Right lobe of liver (tissue), 6 donors: ENCODE measurements around the gene DTNB. TPM values are rescaled to one million over a fixed set of nuclear protein-coding genes. Genes with fewer than 3 reads are reported as not detected.

Experiments used
- ATAC-seq, 4 donors: fragments of 200-7000 bp; cut with Tn5 transposase; one replicate each; pipeline ENCODE4 v1.9.1; 2020; ENCODE audit warnings: mild to moderate bottlenecking in 4 of 4, moderate library complexity in 4 of 4
- DNase-seq, 3 donors: peaks; one replicate each; pipeline ENCODE4 v3.0.0-alpha.2; 2020
- H3K27ac ChIP-seq, 3 donors: fragments of 200-600 bp; one replicate each; pipeline ENCODE4 v1.8.0; 2022
- H3K27me3 ChIP-seq, 2 donors: fragments of 200-600 bp; one replicate each; pipeline ENCODE4 v1.8.0; 2022
- H3K36me3 ChIP-seq, 4 donors: fragments of 200-600 bp; sonication (generic) in 1 of 4; one replicate each; pipeline versions ENCODE4 v1.5.1 to v1.8.0; 2017 to 2022; ENCODE audit warnings: control low read depth in 1 of 4
- H3K4me1 ChIP-seq, 4 donors: fragments of 200-600 bp; sonication (generic) in 1 of 4; one replicate each; pipeline versions ENCODE4 v1.5.1 to v1.8.0; 2017 to 2022; ENCODE audit warnings: control low read depth in 1 of 4
- H3K4me3 ChIP-seq, 3 donors: fragments of 200-600 bp; one replicate each; pipeline ENCODE4 v1.8.0; 2022
- H3K9me3 ChIP-seq, 4 donors: fragments of 200-600 bp; sonication (generic) in 1 of 4; one replicate each; pipeline versions ENCODE4 v1.5.1 to v1.8.0; 2017 to 2022; ENCODE audit warnings: control low read depth in 1 of 4
- POLR2A ChIP-seq: fragments of 450-650 bp; IDR thresholded peaks from one replicate; pipeline ENCODE4 v1.6.1; 2017; ENCODE audit warnings: antibody characterized with exemption, mild to moderate bottlenecking
- WGBS: methylation state at CpG from one replicate; pipeline ENCODE4 v1.1.6; 2018; ENCODE audit warnings: low coverage, low lambda C conversion rate; ENCODE audit not compliant: insufficient coverage; ENCODE audit errors: missing lambda C conversion rate; 5-methylcytosine and 5-hydroxymethylcytosine counted together
- intact Hi-C, 2 donors: fragments of 100-400 bp; cut with DNase I; formaldehyde crosslinking; loops; one replicate each; pipeline versions ENCODE4 v1.11.2 to v1.14.1; 2022
- total RNA-seq, 6 experiments: library from RNA; depleted of rRNA in 2 of 6; stranded (reverse); fragments of >200 nt in 2 of 6; fragmentation: NEBNext Ultra II Directional in 3 of 6; extraction: Animal tissue kit (Norgen Biotek cat#: 25700) in 3 of 6; gene quantifications; one replicate each; pipeline versions ENCODE4 v1.1.0 to v1.2.4, GENCODE V29; 2016 to 2023
- TF ChIP-seq, protein P1 (sequence below), 4 donors: fragments of 200-600 bp in 3 of 4; fragments of 450-650 bp in 1 of 4; IDR thresholded peaks; one replicate each; pipeline versions ENCODE4 v1.5.1 to v1.8.0; 2016 to 2022; ENCODE audit warnings: antibody characterized with exemption in 4 of 4, mild to moderate bottlenecking in 2 of 4
- donor health status: DM: no; HTN: yes; CAD: no.
- donor health status: DM: no; HTN: no; CAD: no.
- donor health status: DM: no; HTN: no; CAD: no.
- donor health status: DM: no; HTN: yes; CAD: no.
- donor health status: DM: no; HTN: yes; CAD: no.

Gene DTNB
- total RNA-seq, 6 experiments from 2014 or later, result 7.0 to 10.3 (median 8.8) TPM

DNA sequence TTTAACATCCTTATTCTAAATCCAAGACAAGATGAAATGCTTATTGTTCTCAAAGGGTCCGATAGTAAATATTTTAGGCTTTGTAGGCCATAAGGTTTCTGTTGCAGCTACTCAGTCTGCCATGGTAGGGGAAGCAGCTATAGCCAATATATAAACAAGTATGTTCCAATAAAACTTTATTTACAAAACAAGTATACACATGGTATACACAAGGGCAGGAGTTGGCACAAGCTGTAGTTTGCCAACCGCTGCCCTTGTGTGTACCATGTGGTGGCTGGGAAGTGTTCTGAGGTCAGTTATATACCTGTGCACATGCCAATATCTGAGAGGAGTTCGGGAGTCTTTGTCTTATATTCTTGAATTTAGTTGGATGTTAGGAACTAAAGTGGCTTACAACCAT lies 205.6 kb downstream of the DTNB start:
- H3K4me1 ChIP-seq, result no peaks in the 10 kb centered on the region
- no peaks in the 10 kb centered on the region for H3K36me3 ChIP-seq
- DNase-seq, result no peak
- ATAC-seq, result no peak
- H3K4me3 ChIP-seq, result no peak overlapping the region
- TF ChIP-seq POLR2A, result no peak
- TF ChIP-seq, protein P1, sequence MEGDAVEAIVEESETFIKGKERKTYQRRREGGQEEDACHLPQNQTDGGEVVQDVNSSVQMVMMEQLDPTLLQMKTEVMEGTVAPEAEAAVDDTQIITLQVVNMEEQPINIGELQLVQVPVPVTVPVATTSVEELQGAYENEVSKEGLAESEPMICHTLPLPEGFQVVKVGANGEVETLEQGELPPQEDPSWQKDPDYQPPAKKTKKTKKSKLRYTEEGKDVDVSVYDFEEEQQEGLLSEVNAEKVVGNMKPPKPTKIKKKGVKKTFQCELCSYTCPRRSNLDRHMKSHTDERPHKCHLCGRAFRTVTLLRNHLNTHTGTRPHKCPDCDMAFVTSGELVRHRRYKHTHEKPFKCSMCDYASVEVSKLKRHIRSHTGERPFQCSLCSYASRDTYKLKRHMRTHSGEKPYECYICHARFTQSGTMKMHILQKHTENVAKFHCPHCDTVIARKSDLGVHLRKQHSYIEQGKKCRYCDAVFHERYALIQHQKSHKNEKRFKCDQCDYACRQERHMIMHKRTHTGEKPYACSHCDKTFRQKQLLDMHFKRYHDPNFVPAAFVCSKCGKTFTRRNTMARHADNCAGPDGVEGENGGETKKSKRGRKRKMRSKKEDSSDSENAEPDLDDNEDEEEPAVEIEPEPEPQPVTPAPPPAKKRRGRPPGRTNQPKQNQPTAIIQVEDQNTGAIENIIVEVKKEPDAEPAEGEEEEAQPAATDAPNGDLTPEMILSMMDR (IDR thresholded peaks at IDR 0.05), result no peak
- 100% methylated on average over 2 of the region's 3 CpGs for WGBS
- no peaks in the 10 kb centered on the region for H3K27me3 ChIP-seq
- no peaks in the 10 kb centered on the region for H3K9me3 ChIP-seq
- intact Hi-C loops, result no loop called here
- no peak overlapping the region for H3K27ac ChIP-seq

DNA sequence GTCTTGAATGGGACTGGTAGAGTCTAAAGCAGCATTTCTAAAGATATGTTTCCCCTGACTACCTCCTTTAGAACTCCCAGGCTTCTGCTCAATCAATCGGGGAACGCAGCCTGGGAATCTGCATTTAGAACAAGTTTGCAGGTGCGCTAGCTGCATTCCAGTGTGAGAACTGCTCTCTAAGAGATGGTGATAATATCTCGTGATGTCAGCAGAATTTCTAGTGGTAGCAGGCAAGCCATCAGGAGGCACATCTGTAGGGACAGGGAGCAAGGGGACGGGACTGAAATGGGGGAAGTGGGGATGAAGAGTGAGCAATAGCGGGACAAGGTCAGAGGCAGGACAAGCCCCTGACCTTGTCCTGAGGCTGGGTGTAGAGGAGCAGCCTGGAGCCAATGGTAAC lies 211.4 kb downstream of the DTNB start:
- H3K27ac ChIP-seq, result no peak overlapping the region
- no peaks in the 10 kb centered on the region for H3K4me1 ChIP-seq
- intact Hi-C loops, result no loop called here
- 100% methylated on average over 3 of the region's 6 CpGs for WGBS
- no peaks in the 10 kb centered on the region for H3K27me3 ChIP-seq
- no peak overlapping the region for H3K4me3 ChIP-seq
- ATAC-seq, result no peak
- no peak for TF ChIP-seq POLR2A
- TF ChIP-seq, protein P1 (IDR thresholded peaks at IDR 0.05), result no peak
- no peaks in the 10 kb centered on the region for H3K36me3 ChIP-seq
- H3K9me3 ChIP-seq, result no peaks in the 10 kb centered on the region
- no peak for DNase-seq

DNA sequence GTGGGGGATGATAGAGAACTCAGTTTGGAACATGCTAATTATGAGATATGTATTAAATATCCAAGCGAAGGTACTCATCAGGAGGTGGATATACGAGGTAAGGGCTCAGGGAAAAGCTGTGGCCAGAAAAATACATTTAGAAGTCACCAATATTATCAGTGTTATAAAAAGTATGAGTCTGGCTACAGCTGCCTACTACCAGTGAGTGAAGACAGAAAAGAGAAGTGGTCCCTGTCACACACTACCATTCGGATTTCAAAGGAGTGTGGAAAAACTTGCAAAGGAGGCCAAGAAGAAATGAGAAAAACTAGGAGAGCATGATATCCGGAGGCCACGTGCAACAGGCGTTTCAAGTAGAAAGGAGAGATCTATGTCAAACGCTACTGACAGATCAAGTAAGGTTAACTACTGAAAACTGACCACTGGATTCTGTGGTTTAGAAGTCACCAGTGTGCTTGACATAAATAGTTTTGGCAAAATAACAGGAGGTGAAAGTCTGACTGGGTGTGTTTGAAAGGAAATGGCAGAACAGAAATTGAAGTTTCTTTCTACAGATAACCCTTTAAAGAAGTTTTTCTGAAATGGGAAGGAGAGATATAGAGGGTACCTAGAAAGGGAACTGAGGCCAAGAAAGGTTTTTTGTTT lies 213.0 kb downstream of the DTNB start:
- TF ChIP-seq, protein P1 (IDR thresholded peaks at IDR 0.05), result no peak
- TF ChIP-seq POLR2A, result no peak
- H3K27ac ChIP-seq, result no peak overlapping the region
- no peaks in the 10 kb centered on the region for H3K36me3 ChIP-seq
- intact Hi-C loops, result no loop called here
- no peaks in the 10 kb centered on the region for H3K27me3 ChIP-seq
- no peak overlapping the region for H3K4me3 ChIP-seq
- peaks cover 0 to 3% (median 0%) of the 10 kb centered on the region in 4 donors for H3K4me1 ChIP-seq
- DNase-seq, result no peak
- H3K9me3 ChIP-seq, result no peaks in the 10 kb centered on the region
- 90% methylated on average over 7 of the region's 7 CpGs for WGBS
- ATAC-seq, result peak in 1 of 4 donors; percentile 37

DNA sequence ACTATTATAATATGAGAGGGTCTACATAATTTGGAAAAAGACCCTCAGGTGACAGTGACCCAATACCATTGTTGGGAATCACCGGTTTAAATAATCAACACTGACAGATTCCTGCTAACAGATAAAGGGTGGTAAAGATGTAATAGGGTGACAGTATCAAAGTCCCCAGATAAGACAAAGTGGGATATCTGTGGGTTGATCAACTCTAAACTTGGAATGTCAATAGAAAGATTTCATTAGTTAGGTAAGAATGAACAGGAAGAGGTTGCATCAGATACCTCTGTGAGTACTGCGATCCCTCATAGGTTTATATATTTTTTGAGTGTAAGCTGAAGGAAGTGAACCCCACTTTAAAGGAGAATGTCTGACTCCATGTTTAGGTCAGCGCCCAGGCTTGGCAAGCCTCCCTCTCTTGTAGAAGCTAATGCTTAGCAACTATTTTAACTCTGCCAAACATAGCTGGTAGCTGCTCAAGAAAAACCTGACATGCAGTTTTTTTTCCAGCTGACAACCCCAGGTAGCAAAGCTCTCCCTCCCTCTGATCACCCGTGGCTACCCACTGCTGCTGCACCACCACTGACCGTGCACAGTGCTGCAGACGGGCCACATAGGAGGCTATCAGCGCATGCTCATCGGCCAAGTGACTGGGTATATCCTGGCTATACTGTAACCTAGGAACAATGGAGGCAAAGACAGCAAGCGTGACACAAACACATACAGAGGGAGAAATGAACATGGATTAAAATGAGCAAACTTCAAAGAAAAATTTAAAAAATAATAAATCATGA lies 218.4 kb downstream of the DTNB start:
- H3K9me3 ChIP-seq, result no peaks in the 10 kb centered on the region
- H3K27ac ChIP-seq, result peak overlapping the region in 1 of 3 donors; percentile 83
- 54% methylated on average over 6 of the region's 9 CpGs for WGBS
- H3K27me3 ChIP-seq, result no peaks in the 10 kb centered on the region
- no peak for TF ChIP-seq POLR2A
- TF ChIP-seq, protein P1 (IDR thresholded peaks at IDR 0.05), result no peak
- DNase-seq, result peak in 1 of 3 donors; percentile 42
- intact Hi-C loops, result no loop called here
- H3K36me3 ChIP-seq, result no peaks in the 10 kb centered on the region
- peaks cover 0 to 17% (median 0%) of the 10 kb centered on the region in 4 donors for H3K4me1 ChIP-seq
- H3K4me3 ChIP-seq, result no peak overlapping the region
- ATAC-seq, result peak; percentile 87 to 90 (median 90)
